Limb (tissue), 2 donors: ENCODE data around the gene SLC9B2.
A peak's percentile ranks its signal among the peaks of the same experiment; 100 is the strongest.

ENCODE experiments used
- DNase-seq, 2 donors: peaks; one replicate each; pipeline ENCODE4 v3.0.0-alpha.2; 2016; ENCODE audit errors: extremely low spot score in 2 of 2

SLC9B2 gene, protein sequence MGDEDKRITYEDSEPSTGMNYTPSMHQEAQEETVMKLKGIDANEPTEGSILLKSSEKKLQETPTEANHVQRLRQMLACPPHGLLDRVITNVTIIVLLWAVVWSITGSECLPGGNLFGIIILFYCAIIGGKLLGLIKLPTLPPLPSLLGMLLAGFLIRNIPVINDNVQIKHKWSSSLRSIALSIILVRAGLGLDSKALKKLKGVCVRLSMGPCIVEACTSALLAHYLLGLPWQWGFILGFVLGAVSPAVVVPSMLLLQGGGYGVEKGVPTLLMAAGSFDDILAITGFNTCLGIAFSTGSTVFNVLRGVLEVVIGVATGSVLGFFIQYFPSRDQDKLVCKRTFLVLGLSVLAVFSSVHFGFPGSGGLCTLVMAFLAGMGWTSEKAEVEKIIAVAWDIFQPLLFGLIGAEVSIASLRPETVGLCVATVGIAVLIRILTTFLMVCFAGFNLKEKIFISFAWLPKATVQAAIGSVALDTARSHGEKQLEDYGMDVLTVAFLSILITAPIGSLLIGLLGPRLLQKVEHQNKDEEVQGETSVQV

GRCh38 chr4:103076747-103077347 is at the start of gene SLC9B2:
Gene SLC9B2 (minus strand): TSS chr4:103076761. CDS start chr4:103067550, 9,211 bp downstream.
- DNase-seq, result no peak

DNA sequence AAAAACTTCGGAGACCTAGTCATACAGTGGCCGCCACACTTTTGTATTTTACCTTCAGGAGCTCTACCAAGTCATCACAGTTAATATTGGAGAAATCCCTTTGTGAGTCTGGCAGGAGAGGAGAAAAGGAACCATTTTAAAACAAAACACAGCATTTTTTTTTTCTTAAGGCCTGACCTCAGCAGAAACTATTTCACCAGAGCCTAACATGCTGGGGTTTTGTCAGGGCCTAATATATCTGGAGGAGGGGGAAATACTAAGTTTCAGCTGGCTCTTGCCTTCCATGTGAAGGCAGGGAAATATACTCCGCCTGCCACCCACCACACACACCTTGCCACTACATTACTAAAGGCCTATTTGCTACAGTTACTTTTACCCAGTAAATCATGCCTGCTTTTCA is 49.6 kb upstream of the SLC9B2 start:
- no peak for DNase-seq

DNA sequence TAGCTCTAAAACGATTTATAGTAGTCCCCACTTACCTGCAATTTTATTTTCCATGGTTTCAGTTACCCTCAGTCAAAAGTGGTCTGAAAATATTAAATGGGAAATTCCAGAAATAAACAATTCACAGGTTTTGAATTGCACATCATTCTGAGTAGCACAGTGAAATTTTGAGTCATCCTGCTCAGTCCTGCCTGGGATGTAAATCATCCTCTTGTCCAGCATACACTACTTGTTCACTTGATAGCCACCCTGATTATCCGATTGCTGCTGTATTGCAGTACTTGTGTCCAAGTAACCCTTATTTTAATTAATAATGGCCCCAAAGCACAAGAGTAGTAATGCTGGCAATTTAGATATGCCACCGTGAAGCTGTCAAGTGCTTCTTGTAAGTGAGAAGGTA is 46.6 kb upstream of the SLC9B2 start:
- no peak for DNase-seq

DNA sequence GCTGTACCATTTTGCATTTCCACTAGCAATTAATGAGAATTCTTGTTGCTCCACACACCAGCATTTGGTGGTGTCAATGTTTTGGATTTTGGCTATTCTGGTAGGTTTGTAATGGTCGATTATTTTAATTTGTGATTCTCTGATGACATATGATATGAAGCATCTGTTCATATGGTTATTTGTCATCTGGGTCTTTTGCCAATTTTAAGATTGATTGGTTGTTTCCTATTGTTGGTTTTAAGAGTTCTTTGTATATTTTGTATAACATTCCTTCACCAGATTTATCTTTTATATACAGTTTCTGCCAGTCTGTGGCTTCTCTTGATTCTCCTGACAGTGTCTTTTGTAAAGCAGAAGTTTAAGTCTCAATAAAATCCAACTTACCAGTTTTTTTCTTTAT is 41.6 kb upstream of the SLC9B2 start:
- DNase-seq, result no peak

GRCh38 chr4:103111598-103111997 is 35.0 kb upstream of the SLC9B2 start:
- no peak for DNase-seq

- no peak for DNase-seq
Observed at GRCh38 chr4:103108542-103108941, 32.0 kb upstream of the SLC9B2 start.

DNA sequence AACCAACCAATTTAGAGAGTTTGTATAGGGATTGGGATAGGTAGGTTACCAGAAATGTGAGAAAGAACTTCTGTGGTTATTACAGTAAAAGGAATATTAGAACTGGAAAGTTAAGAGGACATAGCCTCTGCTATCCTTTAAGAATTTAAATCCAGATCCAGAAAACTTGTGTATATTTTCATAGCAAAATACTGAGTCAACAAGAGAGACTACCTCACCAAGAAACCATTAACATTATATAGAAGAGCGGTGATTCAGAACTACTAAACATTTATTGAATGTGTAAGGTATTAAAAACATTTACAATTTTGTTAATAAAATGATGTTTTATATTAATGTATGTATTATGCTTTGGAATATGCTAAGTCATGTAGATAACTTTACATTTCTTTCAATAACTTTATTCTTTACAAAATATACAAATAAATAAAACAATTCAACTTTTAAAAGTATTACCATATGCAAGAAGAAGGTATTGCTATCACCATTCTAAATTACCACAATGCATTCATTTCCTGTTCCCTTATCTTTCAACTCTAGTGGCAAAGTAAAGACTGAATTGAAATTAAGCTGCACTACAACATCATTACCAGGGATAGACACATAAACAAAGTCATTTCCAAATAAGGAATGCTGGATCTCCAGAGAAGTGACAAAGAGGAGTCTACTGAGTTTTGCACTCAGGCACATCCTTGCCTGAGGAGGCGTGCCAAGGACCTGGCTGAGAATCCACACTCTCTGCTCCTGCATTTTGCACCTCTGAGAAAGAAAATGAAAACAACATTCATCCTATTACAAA is 29.2 kb upstream of the SLC9B2 start:
- no peak for DNase-seq

- DNase-seq, result no peak
Observed at GRCh38 chr4:103104886-103105285, 28.3 kb upstream of the SLC9B2 start.

- no peak for DNase-seq
Observed at GRCh38 chr4:103100691-103101090, 24.1 kb upstream of the SLC9B2 start.

DNA sequence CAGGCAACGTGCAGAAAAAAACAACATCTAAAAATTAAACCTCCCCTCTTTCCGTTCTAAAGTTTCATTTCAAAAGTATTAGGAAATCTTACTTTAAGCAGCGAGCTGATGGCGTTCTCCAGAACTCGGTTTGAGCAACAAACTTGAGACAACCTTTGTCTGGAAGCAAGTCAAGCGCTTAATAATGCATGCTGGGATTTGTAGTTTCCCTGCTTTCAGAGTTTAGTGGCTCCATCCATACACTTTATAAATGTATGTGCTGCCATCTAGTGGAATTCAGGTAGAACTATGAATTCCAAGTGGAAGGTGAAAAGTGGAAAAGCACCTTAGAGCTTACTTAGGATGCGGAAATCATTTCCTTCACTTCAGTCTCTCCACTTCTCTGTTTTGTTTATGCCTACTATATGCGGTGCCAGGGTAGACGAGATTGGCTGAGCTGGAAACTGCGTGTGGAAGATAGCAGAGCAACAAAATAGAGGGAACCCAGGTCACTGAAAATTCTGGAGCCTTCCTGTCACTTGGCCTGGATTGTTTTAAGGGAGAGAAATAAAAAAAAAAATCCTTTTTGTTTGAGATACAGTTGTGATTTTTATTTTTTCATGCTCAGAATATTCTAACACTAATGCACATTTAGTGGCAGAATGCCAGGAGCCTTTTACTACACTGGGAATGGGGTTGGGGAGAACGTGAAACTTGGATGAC is 23.3 kb upstream of the SLC9B2 start, which contains the start of gene BDH2:
Gene BDH2 (minus strand): TSS at position 144 of the 702 bp plus-strand sequence. CDS start 3,580 bp downstream, outside the sequence.
- peak; percentile 48 to 96 for DNase-seq

DNA sequence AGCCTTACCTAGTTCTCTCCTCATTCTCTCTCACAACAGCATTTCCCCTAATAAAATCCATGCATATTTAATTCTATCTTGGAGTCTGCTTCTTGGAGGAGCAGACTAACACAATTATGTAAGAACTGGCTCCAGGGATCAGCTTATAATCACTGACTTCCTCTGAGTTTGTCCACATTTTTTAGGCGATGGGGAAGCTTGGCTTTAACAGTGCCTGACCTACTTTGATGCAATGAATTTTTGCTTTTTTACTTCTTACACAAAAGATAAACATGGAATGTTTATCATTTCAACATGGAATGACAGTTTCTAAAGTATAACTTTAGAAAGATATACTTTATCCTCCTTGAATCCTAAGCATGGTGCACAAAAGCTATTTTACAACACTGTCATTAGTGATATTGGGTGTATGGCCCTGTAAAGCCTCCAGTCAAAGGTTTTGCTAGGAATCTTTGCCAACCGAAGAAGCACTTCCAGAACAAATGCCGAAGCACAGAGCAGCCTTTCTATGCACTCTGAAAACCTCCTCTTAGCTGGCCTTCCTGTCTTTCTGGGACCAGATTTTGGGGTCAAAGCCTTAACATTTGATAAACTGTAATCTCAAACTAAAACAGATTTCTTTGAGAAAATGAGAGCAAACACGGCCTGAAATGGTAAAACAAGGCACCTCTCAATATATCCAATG is 22.3 kb upstream of the SLC9B2 start:
- peak in 1 of 2 donors; percentile 13 for DNase-seq

- DNase-seq, result no peak
Observed at GRCh38 chr4:103098341-103098740, 21.8 kb upstream of the SLC9B2 start.

- DNase-seq, result no peak
Observed at GRCh38 chr4:103097112-103097511, 20.6 kb upstream of the SLC9B2 start.

DNA sequence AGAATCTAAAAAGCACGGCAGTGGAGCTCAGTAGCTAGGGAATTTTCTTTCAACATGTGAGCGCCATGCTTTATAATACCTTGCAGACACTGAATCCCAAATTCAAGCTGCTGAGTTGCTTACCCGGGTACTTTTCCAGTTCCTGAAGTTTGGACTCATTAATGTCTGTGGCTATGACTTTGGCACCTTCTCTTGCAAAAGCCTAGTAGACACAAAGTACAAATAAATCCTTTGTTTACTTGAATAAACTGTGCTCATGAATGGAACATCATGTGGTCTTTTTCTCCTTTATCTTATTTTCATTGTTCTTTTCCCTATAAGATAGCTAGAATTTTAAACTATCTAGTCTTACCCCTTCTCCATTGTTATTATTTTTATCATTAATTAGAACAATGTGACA is 18.5 kb upstream of the SLC9B2 start:
- DNase-seq, result no peak

DNA sequence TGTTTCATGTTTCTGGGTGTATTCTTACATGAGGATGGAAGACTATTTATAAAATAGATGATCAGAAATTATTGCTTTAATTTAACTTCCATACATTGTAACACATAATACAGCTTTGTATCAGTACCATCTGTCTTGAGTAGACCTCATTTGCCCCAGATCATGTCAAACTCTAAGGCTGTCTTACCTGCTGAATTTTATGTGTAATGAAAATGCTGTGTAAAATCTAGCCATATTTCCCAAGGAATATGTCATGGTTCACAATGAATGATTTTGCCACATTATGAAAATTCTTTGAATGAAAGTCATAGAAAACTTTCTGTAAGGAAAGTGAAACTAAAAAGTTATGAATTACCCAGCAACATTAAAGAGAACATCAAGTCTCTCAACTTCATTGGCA is 15.7 kb upstream of the SLC9B2 start:
- DNase-seq, result no peak

DNA sequence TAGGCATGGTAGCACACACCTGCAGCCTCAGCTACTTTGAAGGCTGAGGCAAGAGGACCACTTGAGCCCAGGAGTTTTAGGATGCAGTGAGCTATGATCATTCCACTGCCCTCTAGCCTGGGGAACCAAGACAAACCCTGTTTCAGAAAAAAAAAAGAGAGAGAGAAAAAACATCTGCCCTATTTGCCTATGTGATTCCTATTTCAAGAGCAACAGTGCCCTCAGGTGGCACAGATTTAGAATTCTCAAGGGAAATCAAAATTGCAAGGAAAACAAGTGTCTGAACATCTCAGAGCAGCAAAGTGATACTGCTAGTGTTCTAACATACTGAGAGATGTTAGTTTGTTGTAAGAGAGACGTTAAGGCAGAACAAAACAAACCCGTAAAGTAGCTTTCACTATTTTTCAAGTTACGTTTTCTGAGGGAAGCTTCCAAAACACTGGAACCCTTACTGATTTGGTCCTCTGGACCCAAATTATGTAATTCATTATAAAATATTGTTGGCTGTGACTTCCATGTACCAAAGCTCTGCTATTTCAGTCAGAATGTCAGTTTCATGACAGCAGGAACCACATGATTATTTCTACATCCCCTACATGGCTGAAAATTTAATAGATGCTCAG is 15.2 kb upstream of the SLC9B2 start:
- DNase-seq, result no peak

DNA sequence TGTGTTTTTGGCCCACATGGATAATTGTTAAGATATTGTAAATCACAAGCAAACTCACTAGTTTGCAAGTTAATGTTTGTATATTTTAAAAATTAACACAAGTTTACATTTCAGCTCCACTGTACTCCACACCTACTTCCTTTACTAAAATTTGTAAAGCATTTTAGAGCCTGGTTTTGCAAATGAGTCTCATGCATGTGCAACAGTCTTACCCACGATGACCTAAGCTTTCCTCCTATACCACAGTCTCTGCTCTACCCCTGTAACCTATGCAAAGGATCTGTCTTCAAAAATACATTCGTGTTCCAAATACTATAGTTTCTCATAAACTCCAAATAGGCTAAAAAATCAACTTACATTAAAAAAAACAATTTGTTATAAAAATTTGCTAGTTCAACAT is 12.9 kb upstream of the SLC9B2 start:
- no peak for DNase-seq

DNA sequence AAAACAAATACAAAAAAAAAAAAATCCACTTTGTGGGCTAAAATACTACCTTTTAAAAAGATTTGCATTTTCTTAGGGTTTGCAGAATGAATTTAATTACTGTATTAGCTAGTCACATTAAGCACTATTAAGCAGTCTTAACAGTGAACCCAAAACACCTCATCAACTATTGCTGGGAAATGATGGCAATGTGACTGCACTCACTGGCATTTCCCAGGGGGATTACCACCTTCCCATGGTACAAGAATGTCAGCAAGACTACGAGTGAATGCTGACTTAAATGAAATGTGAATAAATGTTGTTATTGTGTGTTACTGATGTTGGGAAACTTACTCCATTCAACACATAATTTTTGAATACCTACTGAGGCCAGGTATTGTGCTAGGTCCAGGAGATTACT is 10.0 kb upstream of the SLC9B2 start:
- no peak for DNase-seq

DNA sequence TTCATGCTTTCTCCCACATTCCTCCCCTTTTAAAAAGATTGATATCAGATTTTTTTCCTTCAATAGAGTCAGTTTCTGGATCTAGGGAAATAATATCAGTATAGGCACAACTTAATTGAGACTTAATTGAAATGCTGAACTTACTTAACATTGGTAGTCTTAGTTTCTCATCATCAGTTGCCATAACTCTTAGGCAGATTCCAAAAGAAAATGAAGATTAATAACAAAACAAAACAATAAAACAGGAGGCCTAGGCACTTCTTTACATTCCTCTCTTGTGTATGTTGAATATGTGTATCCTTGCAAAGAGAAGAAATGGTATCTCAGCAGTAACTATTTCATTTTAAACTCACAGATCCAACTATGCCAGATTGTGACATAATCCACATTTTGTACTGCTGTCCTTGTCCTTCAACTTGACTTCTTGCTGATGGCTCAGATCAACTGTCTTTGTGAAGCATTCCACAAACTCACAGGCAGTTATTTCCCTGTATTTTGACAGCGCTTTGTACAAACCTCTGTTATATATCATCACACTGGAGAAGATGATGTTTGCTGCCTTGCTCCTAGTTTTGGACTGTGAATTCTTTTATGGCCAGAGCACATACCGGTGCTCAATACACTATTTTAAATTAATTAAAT is 9.1 kb upstream of the SLC9B2 start:
- DNase-seq, result no peak

DNA sequence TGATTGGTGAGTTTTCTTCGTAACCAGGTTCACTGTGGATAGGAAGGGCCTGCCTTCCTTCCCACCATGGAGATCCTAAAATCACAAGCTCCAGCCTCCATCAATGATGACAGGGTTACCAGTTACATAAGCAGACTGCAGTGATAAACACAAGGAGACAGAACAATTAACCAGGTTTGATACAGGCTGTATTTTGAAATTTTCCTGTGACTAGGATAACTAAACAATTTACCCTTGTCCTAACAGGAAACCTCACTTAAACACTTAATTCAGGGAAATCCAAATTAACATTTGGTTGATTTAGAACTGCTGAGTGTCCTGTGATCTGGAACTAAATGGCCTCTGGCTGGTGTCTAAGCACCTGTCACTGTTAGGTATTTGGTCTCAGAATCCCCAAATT is 3.1 kb upstream of the SLC9B2 start:
- DNase-seq, result no peak
